Measurements from ENCODE around the gene PEX14. TPM values are rescaled to one million over a fixed set of nuclear protein-coding genes. Genes with fewer than 3 reads are reported as not detected.

PEX14 gene
- total RNA-seq, 1 experiment from 2014 or later: 14.0 TPM

DNA sequence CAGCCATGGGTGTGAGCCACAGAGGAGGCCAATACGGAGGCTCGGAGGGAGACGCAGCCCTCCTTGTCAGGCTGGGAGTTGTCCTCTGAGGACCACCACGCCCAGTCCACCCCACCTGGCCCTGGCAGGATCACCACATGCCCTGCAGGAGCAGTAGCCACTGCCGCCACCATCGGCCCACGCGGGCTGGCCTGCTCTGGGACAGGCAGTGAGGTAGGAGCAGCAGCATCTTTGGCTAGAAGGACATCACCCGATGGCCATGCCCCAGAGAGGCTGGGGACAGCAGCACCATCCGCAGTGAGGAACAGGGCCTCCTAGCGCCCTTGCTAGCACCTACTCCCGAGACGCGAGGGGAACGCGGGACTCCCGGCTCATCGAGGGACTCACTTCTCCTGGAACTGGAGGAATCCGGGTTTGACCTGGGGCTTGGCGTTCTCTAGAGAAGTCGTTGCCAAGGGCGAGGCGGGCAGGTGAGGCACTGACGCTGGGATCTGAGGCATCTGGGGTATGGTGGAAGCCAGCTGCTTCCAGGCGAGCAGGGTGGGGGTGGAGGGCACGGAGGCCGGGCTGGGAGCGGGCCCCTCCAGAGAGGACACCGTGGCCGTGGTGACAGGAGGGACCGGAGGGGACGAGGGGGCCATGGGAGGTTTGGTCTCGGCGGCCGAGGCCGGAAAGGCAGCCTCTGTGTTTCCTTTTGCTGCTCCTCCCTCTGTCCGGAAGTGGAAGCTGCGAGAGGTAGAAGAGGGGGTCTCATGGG, 172.8 kb downstream of the PEX14 start:
- DNase-seq (ENCODE audit: low spot score): no peak

DNA sequence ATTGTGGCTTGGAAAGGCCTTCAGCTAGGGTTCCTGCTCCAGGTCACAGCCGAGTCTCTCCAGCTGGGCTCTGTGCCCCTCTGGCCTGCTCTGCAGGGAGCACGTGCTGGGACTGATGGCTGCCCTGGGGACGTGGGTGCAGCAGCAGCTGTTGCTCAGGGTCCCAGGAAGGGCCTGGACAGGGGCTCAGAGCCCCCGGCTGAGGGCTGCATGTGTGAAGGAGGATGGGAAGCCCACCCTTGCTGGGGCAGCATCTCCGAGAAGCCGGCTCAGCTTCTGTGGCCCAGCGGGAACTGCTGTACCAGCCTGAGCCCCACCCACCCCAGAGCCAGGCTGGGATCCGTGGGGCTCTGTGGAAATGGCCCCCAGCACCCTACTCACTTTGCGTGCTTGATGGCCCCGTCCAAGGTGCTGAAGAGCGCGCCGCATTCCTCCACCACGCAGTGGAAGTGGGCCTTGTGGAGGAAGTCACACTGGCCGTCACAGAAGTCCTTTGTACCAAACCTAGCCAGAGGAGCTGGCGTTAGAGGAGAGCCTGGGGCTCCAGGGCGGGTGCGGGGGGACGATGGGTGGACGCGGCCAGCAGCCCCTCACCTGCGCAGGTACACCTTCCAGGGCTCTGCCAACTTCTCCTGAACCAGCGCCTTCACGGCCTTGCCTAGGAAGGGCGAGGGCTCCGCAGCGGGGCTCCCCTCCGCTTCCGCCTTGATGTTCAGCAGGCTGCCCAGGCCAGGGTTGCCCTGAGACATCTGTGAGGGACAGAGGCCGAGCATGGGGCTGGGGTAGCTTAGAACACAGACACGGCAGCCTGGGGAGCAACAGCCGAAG, 174.2 kb downstream of the PEX14 start:
- no peak for DNase-seq (ENCODE audit: low spot score)

DNA sequence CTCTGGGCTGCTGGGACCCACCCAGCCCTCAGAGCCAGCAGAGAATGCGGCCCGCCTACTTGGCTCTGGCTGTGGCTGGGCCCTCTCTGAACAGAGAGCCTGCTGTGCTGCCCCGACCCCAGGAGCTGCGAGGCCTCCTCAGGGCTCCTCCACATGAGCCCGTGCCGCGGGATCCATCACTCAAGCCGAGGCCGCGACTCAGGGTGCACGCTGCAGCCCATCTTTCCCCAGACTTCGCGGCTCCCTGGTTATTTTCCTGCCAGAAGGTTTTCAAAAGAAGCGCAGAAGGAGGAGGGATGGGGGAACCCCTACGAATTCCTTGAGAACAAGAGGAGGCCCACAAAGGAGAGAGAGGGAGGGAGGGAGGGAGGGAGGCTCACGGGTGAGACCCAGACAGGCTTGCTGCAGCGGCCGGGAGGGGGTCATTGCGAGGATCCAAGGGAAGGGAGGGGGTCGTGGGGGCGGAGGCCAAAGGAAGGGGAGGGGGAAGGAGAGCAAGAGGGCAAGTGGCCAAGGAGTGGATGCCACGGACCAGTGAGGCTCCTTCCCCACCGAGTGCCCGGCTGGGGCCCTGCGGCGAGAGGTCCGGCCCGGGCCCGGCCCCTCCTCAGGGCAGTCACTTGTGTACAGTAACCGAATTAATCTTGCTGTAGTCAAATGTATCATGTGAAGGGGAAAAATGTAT, 174.9 kb downstream of the PEX14 start:
- no peak for DNase-seq (ENCODE audit: low spot score)

DNA sequence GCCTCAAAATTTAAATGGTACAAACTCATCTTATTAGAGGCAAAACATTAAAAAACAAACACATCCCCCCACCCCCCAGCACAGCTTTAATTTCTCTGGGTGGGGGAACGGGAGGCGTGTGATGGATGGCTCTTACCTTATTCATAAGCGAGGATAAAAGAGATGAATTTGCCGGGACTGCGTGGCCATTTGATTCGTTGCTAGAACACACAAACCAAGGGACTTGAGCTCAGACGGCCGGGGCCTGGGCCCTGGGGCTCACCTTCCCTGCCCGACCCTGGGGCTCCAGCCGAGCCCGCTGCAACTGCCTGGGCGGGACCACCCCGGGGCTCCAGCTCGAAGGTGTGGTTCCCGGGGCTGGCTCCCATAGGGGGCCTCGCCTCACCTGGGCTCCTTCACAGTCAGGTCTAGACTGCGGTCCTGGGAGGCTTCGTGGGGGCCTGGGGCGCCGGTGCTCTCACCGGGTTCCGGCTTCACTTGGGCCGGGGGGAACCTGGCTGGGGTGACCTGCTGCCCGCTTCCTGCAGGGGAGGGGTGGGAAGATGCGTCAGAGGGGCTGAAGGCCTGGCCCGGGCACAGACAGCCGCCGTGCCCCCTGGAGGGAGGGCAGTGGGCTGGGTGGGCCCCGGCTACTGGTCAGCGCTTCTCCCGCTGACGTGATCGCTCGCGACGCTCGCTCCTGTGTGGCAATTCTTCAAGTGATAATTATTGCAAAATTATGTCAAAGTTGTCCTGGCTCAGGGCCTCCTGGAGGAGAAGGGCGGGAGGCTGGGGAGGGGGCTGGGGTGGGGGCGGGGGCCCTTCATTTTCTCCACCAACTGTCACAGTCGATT, 176.0 kb downstream of the PEX14 start:
- no peak for DNase-seq (ENCODE audit: low spot score)

DNA sequence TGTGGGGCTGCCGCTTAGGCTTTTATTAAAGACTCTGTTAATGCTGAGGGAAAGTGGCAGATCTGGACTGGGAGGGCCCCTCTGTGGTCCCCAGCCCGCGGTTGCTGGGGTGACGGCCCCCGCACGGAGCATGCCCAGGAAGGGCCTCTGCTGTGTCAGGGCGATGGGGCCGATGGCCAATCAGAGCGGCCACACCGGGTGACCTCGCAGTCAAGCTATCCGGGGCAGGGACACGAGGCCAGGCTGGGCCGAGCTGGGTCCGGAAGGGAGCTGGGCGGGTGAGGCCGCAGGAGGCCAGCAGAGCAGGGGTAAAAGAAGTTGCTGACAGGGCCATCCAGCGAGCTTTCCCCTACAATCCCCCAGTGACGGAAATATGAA, 176.6 kb downstream of the PEX14 start:
- DNase-seq (ENCODE audit: low spot score): no peak

DNA sequence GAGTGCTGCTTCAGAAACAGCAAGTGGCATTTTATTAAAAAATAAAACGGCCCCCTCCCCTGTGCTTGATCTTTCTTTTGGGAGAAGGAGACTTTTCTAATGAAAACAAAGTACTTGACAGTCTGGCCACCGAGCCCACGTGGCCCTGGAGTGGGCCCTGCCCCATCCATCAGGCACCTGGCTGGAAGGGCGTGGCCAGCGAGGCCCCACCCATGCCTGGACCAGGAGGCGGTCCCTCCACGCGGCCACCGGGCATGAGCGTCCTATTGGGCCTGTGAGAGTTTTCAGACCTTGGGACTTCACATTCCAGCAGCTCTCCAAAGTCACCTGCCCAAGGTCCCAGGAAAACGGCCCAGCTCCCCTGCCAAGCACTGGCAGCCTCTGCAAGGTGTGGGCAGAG, 177.0 kb downstream of the PEX14 start:
- no peak for DNase-seq (ENCODE audit: low spot score)

DNA sequence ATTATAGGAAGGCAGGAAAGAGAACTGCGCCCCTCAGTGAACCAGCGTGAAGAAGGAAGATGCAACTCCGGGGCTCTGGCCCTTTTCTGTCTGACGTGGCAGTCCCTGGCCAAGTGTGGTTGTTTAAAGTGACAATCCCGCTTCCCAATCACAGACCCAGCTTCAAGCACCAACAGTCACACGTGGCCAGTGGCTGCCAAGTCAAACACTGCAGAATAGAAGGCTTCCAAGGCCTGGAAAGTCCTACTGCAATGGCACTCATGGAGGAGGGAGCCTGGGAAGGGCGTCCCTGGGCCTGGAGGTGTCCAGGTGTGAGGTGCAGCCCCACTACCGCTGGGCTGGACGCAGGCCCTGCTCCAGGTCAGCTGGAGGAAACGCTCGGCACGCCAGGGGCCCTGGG, 177.9 kb downstream of the PEX14 start:
- DNase-seq (ENCODE audit: low spot score): no peak

DNA sequence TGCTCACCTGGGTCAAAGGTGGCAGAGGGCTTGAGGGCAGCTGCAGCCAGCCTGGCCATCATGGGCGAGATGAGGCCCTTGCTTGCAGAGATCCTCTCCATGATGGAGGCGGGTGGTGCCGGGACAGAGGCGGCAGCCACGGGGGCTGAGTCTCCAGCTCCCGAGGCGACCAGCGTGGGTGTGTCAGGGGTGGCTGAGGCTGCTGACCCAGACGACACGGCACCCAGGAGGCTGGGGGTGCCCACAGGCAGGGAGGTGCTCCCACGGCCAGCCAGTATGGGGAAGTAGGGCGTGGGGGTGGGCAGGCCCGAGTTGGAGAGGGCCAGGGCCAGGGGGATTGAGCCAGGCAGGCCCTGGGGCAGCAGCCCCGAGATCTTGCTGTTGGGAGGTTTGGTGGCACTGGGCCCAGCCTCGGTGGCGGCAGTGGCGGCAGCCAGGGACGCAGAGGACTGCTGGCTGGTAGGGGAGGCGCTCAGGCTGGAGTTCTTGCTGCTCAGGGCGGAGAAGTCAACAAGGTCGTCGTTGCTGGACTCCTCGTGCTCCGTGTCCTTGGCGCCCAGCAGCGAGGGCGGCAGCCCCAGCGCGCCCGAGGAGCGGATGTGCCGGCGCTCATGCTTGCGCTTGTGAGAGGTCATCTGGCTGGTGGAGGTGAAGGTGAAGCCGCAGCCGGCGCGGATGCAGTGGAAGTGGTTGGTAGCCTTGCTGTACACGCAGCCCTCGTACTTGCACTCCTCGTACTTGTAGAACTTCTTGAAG, 178.8 kb downstream of the PEX14 start:
- DNase-seq (ENCODE audit: low spot score): no peak

DNA sequence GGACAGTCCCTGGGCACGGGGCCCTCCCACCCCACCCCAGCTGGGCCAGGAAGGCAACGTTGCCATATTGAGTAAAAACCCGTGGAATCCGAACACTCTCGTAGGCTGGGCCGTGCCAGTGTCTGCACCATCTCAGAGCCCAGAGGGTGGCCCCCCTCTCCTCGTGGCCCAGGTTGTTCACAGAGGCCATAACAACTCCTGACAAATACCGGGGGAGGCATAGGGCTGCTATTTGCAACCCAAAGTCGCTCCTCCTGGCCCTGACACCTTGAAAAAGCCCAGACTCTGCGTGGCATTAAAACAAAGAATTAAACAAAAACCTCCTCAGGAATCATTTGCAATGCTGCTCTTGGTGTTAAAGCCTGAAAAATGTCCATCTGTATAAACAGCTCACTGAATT, 180.3 kb downstream of the PEX14 start:
- no peak for DNase-seq (ENCODE audit: low spot score)

DNA sequence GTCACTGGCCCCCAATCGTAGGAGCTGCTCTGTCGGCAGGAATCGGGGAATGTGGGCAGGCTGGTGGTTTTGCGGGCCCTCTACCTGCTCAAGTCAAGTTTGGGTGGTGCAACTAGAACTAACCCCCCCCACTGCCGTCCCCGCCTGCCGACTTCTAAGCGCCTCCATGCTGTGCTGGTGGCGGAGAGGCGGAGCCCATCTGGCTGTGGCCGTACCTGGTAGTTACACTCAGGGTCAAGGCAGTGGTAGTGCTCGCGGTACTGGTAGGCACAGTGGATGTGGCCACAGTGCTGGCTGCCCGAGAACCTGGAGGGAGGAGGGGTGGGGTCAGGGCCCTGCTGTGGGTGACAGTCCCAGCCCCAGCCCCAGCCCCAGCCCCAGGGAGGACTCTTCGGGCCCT, 181.7 kb downstream of the PEX14 start:
- no peak for DNase-seq (ENCODE audit: low spot score)

DNA sequence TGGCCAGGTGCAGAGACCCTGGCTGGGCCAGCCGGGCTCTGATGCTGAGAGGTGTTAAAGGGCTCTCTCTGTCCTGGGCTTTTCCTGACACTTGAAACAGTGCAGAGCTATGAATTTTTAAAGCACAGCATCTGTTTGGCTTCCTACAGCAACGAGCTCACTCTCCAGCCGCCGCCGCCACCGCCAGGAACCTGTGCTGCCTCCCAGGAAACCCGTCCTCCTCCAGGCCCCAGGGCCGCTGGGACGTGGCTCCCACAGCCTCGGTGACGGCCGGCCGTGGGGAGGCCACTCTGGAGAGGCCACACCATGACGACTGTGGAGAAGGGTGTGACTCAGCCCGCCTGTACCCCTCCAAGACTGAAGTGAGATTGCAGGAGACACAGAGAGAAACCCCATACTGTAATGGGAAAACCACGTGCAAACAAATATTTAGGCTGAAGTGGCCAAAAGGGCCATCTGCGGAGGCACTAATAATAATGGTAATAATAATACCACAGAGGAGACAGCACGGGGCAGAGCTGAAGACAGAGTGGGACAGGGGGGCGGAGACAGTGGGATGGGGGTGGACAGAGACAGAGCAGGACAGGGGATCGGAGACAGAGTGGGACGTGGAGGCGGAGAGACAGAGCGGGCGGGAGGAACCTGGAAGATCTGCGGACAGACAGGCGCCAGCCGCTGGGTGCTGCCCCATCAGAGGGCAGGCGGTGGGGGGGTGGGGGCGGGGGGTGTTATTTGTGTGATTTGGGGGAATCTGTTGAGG, 182.5 kb downstream of the PEX14 start:
- no peak for DNase-seq (ENCODE audit: low spot score)

DNA sequence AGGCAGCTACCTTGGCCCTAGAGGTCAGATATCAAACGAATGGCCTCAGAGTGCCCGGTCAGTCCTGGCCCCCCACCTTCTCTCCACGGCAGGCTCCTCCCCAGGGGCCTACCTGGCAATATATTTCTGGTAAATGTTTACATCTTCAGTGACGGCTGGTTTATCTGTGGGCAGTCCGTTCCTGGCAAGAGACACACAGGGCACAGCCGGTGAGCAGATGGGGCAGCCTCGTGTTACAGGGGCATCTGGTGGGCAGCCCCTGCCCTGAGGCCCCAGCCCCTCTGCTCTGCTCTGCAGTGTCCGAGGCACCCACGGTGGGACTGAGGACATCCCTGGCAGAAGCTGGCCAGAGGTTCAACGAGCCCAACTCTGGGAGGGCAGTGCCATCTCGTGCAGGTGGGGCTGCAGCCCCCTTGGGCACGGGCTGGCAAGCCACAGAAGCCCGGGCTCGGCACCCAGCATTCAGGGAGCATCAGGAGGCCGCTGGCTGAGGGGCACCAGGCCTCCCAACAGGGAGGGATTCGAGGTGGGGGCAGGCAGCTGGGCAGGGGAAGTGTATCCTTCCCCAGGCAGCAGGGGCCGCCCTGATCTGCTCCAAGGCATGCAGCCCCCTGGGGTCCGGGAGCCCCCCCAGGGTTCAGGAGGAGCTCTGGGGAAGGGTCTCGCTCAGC, 183.8 kb downstream of the PEX14 start:
- DNase-seq (ENCODE audit: low spot score): no peak

DNA sequence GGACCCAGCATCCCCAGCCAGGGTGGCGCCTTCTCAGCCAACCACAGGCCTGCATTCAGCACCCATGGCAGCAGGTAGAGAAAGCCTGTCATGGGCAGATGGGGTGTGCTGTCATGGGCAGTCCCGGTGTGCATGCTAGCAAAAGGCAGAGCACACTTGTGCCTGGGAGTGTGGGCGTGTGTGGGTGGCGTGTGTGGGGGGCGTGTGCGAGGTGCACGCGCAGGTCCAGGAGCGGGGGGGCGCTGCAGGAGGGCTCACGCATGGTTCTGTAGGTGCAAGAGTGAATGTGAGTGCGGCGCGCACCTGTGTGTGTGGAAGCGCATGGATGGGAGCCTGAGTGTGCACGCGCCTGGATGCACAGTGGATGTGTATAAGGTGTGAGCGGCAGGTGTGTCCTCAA, 184.5 kb downstream of the PEX14 start:
- no peak for DNase-seq (ENCODE audit: low spot score)

DNA sequence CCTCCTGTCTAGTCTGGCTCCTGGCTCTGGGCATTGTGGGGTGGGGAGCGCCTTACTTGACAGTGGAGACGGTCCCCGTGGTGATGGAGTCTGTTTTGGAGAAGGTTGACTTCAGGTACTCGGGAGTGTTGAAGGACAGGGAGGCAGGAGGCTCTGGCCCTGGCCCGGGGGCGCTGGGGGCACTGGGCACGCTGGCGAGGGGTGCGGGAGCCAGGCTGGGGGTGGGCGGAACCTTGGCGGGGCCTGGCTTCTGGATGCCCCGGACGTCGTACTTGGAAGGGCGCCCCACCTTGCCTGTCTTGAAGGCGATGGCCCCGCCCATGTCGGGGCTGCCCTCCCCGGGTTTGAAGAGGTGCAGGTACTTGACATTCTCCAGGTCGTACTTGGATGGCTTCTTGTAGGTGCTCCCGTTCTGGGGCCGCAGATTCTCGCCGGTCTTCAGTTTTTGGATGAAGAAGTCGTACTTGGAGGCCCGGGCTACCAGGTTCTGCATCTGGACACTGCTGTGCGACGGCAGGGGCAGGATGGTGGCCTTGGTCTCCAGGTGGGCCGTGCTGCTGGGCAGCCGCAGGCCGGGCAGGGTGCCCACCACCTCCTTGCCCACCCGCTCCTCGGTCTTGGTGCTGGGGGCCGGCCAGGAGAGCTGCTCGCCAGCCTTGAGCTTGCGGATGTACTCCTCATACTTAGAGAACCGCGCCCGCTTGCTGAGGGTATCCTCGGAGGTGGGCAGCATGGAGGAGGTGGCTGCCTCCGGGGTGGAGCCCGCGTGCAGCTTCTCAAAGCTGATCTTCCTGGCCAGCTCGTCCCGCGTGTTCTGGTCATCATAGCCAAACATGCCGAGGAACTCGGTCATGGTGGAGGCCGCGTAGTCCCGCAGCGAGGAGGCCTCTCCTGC, 185.1 kb downstream of the PEX14 start:
- no peak for DNase-seq (ENCODE audit: low spot score)

DNA sequence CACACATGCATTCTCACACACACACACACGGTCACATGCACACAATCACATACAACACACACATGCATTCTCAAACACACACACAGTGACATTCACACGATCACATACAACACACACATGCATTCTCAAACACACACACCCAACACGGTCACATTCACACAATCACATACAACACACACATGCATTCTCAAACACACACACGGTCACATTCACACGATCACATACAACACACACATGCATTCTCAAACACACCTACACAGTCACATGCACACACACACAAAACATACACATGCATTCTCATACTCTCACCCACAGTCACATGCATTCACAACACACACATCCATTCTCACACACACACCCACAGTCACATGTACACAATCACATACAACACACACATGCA, 186.7 kb downstream of the PEX14 start:
- DNase-seq (ENCODE audit: low spot score): no peak

DNA sequence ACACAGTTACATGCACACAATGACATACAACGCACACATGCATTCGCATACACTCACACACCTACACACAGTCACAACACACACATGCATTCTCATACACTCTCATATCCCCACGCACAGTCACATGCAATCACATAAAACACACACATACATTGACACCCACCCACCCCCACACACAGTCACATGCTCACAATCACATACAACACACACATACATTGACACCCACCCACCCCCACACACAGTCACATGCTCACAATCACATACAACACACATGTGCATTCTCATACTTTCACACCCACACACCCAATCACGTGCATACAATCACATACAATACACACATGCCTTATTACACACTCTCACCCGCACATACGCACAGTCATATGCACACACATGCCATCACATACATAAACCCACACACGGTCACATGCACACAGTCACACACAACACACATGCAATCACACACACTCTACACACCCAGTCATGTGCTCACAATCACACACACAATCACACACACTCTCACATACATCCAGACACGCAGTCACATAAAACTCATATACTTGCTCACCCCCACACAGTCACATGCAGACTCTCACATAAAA, 187.4 kb downstream of the PEX14 start:
- DNase-seq (ENCODE audit: low spot score): no peak

DNA sequence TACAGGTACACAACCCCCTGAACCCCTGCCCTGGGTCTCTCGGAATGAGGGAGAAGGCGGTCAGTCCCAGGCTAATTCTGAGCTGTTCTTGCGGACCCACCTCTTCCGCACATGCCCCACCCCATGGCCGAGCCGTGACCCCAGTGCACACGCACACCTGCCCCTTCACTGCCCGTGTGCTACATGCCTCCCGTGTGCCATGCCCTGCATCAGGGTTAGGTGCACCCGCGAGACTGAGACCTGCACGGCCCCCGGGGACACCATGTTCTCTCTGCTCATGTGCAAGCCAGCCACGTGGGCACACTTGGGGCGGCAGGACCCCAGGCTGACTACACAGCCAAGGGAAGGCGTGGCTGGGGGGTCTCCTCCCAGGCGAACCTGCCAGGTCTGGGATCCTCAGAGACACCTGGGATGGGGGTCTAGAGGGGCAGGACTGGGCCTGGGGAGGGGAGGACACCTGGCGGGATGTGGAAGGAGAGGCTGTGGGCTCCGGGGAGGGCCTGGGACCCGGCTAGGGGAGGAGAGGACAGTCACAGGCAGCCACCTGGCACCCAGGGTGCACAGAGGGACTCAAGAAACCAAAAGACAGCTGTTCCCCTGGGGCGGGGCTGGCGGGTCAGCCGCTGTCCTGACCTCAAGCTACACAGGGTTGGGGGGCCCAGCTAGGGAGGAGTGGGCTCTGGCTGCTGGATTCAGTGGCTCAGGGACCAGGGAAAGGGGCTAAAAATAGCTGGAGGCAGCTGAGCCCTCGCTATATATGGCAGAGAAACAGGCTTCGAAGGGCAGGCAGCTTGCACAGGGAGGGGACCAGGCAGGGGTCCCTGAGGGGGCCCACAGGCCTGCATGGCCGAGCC, 188.3 kb downstream of the PEX14 start:
- no peak for DNase-seq (ENCODE audit: low spot score)

Data from H4 (cell line).